ENCODE measurements around the gene PTPRM. TPM values are rescaled to one million over a fixed set of nuclear protein-coding genes. Genes with fewer than 3 reads are reported as not detected.

The PTPRM gene
- total RNA-seq, 1 donor from 2014 or later, result 65.5 TPM

GRCh38 chr18:7561909-7562460 is 5.1 kb upstream of the PTPRM start:
- Histone ChIP-seq H3K27me3 (ENCODE audit: control insufficient read depth, insufficient read depth, low read length) (no peaks in the 10 kb centered on the region), H3K4me3 (ENCODE audit: low read depth, low read length) (no peak overlapping the region), H3K36me3 (ENCODE audit: control insufficient read depth, insufficient read depth, low read length) (no peaks in the 10 kb centered on the region)
- TF ChIP-seq CTCF (IDR thresholded peaks at IDR 0.05; ENCODE audit: insufficient read depth, low read length, poor library complexity, severe bottlenecking), result no peak
- no peak for DNase-seq (ENCODE audit: low read depth)

DNA sequence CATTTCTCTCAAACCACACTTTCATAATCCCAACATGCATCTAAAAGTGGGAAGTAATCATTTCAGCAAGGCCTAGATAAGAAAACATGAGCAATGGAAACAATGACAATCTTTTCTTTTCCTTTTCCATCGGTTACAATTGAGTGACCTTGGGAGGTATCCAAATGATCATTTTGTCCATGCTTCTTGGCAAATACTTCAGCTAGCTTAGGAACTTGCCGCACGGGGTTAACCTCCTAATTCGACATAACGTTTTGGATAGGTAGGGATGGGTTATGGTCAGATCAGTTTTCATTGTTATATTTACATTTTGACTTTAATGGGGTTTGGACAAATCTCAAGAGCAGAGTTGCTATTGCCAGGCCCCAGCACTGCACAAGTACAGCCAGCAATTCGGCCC is 4.6 kb upstream of the PTPRM start:
- TF ChIP-seq CTCF (IDR thresholded peaks at IDR 0.05; ENCODE audit: insufficient read depth, low read length, poor library complexity, severe bottlenecking), result no peak

DNA sequence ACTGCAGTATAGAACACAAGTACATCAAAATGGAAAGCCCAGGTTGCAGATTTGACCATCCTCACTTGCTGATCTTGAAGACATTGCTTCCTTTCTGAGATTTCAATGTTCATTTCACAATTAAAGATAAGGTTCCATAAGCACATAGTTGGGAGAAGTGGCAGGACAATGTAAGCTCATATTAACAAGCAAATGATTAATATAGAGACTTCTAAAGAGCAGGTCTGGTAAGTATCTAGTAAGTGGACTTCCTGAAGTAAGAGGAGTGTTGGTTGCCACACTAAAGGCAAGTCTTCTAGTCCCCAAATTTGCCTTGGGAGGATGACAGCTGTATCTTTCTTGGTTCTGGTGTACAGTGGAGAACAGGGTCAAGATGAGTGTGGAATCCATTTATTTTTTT is 1.4 kb upstream of the PTPRM start:
- no peak for TF ChIP-seq CTCF (IDR thresholded peaks at IDR 0.05; ENCODE audit: insufficient read depth, low read length, poor library complexity, severe bottlenecking)
- no peak for DNase-seq (ENCODE audit: low read depth)
- Histone ChIP-seq H3K27me3 (ENCODE audit: control insufficient read depth, insufficient read depth, low read length) (no peaks in the 10 kb centered on the region), H3K4me3 (ENCODE audit: low read depth, low read length) (no peak overlapping the region), H3K36me3 (ENCODE audit: control insufficient read depth, insufficient read depth, low read length) (no peaks in the 10 kb centered on the region)

More for the DNA sequence above, 4.6 kb upstream of the PTPRM start:
- Histone ChIP-seq H3K4me3 (ENCODE audit: low read depth, low read length) (no peak overlapping the region), H3K36me3 (ENCODE audit: control insufficient read depth, insufficient read depth, low read length) (no peaks in the 10 kb centered on the region), H3K27me3 (ENCODE audit: control insufficient read depth, insufficient read depth, low read length) (no peaks in the 10 kb centered on the region)
- no peak for DNase-seq (ENCODE audit: low read depth)

GRCh38 chr18:7566244-7566566 is 911 bp upstream of the PTPRM start:
- Histone ChIP-seq H3K36me3 (ENCODE audit: control insufficient read depth, insufficient read depth, low read length) (no peaks in the 10 kb centered on the region), H3K4me3 (ENCODE audit: low read depth, low read length) (peak overlapping the region; percentile 57), H3K27me3 (ENCODE audit: control insufficient read depth, insufficient read depth, low read length) (no peaks in the 10 kb centered on the region)
- DNase-seq (ENCODE audit: low read depth), result no peak
- TF ChIP-seq CTCF (IDR thresholded peaks at IDR 0.05; ENCODE audit: insufficient read depth, low read length, poor library complexity, severe bottlenecking), result no peak

DNA sequence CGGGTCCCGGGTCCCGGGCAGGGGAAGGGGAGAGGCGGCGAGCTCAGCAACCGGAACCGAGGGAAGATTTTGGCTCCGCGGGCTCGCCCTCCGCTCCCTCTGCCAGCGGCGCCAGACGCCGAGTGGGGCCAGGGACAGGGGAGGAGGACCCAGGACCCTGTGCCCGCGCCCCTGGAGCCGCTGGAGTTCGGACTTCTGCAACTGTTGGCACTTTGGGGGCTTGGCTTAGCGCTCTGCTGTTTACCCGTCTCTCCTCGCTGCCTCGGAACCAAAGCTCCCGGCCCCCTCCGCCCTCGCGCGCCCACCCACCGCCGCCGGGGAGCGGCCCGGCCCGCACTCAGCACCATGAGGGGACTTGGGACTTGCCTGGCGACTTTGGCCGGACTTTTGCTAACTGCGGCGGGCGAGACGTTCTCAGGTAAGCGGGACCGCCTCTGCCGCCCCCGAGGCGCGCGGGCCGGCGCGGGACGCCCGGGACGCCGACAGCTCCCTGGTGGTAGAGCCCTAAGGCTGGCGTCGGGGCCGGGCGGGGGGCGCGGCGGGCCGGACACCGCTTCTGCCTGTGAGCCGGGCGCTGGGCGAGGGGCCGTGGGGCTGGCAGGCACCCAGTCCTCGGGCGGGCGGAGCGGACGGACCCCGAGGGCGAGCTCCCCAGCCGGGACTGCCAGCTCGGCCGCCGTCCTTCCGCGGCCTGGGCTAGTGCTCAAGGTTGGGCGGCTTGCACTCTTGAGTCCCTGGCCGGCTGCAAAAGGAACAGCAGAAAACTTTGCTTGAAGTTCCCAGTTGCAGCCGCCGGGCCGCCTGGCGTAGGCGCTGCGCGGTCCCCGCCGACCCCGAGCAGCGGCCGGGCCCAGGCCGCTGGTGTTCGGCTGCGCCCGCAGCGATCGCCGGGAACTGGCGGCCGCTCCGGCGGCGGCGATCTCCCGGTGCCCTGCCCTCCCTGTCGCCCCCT is 634 bp downstream of the PTPRM start:
- no peaks in the 10 kb centered on the region for H3K27me3 ChIP-seq (ENCODE audit: control insufficient read depth, insufficient read depth, low read length)
- DNase-seq (ENCODE audit: low read depth), result no peak
- no peaks in the 10 kb centered on the region for H3K36me3 ChIP-seq (ENCODE audit: control insufficient read depth, insufficient read depth, low read length)
- H3K4me3 ChIP-seq (ENCODE audit: low read depth, low read length), result peak overlapping the region; percentile 92
- no peak for TF ChIP-seq CTCF (IDR thresholded peaks at IDR 0.05; ENCODE audit: insufficient read depth, low read length, poor library complexity, severe bottlenecking)
